HEK293 (cell line): ENCODE data around the gene USP32.

Experiments used
- ZBTB1 ChIP-seq: fragments of 450-650 bp; formaldehyde crosslinking; IDR thresholded peaks from 2 replicates; pipeline ENCODE4 v1.5.1; 2016; ENCODE audit warnings: missing biosample characterization, missing genetic modification characterization
- ZNF302 ChIP-seq: fragments of 450-650 bp; formaldehyde crosslinking; IDR thresholded peaks from 2 replicates; pipeline ENCODE4 v1.5.1; 2016; ENCODE audit warnings: missing biosample characterization, missing genetic modification characterization, low read depth
- ZNF324 ChIP-seq: fragments of 450-650 bp; formaldehyde crosslinking; IDR thresholded peaks from 2 replicates; pipeline ENCODE4 v1.5.1; 2016; ENCODE audit warnings: missing biosample characterization, missing genetic modification characterization
- ZNF416 ChIP-seq: fragments of 450-650 bp; formaldehyde crosslinking; IDR thresholded peaks from 2 replicates; pipeline ENCODE4 v1.5.1; 2016; ENCODE audit warnings: missing biosample characterization, missing genetic modification characterization
- ZNF654 ChIP-seq: fragments of 450-650 bp; formaldehyde crosslinking; IDR thresholded peaks from 2 replicates; pipeline ENCODE4 v1.5.1; 2016; ENCODE audit warnings: low read depth, missing biosample characterization, missing genetic modification characterization
- ZNF837 ChIP-seq: fragments of 450-650 bp; formaldehyde crosslinking; IDR thresholded peaks from 2 replicates; pipeline ENCODE4 v1.5.1; 2016; ENCODE audit warnings: missing biosample characterization, missing genetic modification characterization
- TF ChIP-seq, protein P1 (sequence below): fragments of 450-650 bp; formaldehyde crosslinking; IDR thresholded peaks from 2 replicates; pipeline ENCODE4 v1.5.1; 2016; ENCODE audit warnings: missing biosample characterization, missing genetic modification characterization
- TF ChIP-seq, protein P2 (sequence below): fragments of 450-650 bp; formaldehyde crosslinking; IDR thresholded peaks from 2 replicates; pipeline ENCODE4 v1.5.1; 2017; ENCODE audit warnings: missing biosample characterization, missing genetic modification characterization
- TF ChIP-seq, protein P3 (sequence below): fragments of 450-650 bp; formaldehyde crosslinking; IDR thresholded peaks from 2 replicates; pipeline ENCODE4 v1.5.1; 2016; ENCODE audit warnings: missing biosample characterization, missing genetic modification characterization, low read depth

DNA sequence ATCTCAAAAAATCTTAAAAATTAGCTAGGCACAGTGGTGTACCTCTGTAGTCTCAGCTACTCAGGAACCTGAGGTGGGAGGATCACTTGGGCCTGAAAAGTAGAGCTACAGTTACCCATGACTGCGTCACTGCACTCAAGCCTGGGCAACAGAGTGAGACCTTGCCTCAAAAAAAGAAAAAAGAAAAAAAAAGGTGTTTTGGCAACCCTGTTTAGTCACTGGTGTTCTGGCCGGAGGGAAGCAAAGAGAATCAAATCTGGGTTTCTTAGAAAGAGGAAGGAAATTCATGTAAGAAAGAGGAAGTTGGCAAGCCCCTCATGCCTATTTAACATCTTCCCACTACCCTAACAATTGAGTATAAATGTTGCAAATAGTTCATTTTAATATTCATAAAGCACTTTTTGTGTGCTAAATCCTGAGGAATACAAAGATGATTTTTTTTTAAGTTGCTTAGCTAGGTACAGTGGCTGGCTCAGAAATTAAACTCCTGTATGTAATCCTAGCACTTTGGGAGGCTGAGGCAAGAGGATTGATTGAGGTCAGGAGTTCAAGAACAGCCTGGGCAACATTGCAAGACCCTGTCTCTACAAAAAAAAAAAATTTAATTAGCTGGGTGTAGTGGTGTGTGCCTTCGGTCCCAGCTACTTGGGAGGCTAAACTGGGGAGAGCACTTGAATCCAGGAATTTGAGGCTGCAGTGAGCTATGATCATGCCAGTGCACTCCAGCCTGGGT lies 6.5 kb upstream of the USP32 start:
- TF ChIP-seq, protein P1, sequence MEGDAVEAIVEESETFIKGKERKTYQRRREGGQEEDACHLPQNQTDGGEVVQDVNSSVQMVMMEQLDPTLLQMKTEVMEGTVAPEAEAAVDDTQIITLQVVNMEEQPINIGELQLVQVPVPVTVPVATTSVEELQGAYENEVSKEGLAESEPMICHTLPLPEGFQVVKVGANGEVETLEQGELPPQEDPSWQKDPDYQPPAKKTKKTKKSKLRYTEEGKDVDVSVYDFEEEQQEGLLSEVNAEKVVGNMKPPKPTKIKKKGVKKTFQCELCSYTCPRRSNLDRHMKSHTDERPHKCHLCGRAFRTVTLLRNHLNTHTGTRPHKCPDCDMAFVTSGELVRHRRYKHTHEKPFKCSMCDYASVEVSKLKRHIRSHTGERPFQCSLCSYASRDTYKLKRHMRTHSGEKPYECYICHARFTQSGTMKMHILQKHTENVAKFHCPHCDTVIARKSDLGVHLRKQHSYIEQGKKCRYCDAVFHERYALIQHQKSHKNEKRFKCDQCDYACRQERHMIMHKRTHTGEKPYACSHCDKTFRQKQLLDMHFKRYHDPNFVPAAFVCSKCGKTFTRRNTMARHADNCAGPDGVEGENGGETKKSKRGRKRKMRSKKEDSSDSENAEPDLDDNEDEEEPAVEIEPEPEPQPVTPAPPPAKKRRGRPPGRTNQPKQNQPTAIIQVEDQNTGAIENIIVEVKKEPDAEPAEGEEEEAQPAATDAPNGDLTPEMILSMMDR: no peak
- TF ChIP-seq ZNF837: no peak
- TF ChIP-seq ZNF416 (tag by site-specific recombination): no peak
- no peak for TF ChIP-seq ZNF324 (tag by site-specific recombination)
- TF ChIP-seq ZBTB1 (tag by site-specific recombination): no peak
- TF ChIP-seq, protein P2, sequence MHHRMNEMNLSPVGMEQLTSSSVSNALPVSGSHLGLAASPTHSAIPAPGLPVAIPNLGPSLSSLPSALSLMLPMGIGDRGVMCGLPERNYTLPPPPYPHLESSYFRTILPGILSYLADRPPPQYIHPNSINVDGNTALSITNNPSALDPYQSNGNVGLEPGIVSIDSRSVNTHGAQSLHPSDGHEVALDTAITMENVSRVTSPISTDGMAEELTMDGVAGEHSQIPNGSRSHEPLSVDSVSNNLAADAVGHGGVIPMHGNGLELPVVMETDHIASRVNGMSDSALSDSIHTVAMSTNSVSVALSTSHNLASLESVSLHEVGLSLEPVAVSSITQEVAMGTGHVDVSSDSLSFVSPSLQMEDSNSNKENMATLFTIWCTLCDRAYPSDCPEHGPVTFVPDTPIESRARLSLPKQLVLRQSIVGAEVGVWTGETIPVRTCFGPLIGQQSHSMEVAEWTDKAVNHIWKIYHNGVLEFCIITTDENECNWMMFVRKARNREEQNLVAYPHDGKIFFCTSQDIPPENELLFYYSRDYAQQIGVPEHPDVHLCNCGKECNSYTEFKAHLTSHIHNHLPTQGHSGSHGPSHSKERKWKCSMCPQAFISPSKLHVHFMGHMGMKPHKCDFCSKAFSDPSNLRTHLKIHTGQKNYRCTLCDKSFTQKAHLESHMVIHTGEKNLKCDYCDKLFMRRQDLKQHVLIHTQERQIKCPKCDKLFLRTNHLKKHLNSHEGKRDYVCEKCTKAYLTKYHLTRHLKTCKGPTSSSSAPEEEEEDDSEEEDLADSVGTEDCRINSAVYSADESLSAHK (tag by site-specific recombination): no peak
- TF ChIP-seq, protein P3, sequence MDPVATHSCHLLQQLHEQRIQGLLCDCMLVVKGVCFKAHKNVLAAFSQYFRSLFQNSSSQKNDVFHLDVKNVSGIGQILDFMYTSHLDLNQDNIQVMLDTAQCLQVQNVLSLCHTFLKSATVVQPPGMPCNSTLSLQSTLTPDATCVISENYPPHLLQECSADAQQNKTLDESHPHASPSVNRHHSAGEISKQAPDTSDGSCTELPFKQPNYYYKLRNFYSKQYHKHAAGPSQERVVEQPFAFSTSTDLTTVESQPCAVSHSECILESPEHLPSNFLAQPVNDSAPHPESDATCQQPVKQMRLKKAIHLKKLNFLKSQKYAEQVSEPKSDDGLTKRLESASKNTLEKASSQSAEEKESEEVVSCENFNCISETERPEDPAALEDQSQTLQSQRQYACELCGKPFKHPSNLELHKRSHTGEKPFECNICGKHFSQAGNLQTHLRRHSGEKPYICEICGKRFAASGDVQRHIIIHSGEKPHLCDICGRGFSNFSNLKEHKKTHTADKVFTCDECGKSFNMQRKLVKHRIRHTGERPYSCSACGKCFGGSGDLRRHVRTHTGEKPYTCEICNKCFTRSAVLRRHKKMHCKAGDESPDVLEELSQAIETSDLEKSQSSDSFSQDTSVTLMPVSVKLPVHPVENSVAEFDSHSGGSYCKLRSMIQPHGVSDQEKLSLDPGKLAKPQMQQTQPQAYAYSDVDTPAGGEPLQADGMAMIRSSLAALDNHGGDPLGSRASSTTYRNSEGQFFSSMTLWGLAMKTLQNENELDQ (tag by site-specific recombination): no peak
- no peak for TF ChIP-seq ZNF302 (tag by site-specific recombination)
- no peak for TF ChIP-seq ZNF654 (tag by site-specific recombination)
